Gastroesophageal sphincter (tissue), 3 donors: ENCODE data around the gene RPTOR.

Source experiments
- CTCF ChIP-seq, 4 experiments: fragments of 200-600 bp in 2 of 4; fragments of 450-650 bp in 2 of 4; sonication (generic) in 1 of 4; IDR thresholded peaks; one replicate each; pipeline ENCODE4 v1.5.1; 2017 to 2019; ENCODE audit warnings: antibody characterized with exemption in 4 of 4, mild to moderate bottlenecking in 2 of 4, moderate library complexity in 2 of 4
- EP300 ChIP-seq: sonication (generic); formaldehyde crosslinking; IDR thresholded peaks from one replicate; pipeline ENCODE4 v1.6.1; 2017; ENCODE audit warnings: antibody characterized with exemption, mild to moderate bottlenecking
- POLR2A ChIP-seq, 2 donors: fragments of 450-650 bp; IDR thresholded peaks; one replicate each; pipeline ENCODE4 v1.6.1; 2017; ENCODE audit warnings: antibody characterized with exemption in 2 of 2, mild to moderate bottlenecking in 2 of 2, moderate library complexity in 1 of 2
- POLR2AphosphoS5 ChIP-seq: sonication (generic); formaldehyde crosslinking; IDR thresholded peaks from one replicate; pipeline ENCODE4 v1.6.1; 2017; ENCODE audit warnings: antibody characterized with exemption

GRCh38 chr17:80902963-80903611, 358.4 kb downstream of the RPTOR start:
- TF ChIP-seq CTCF (IDR thresholded peaks at IDR 0.05): no peak
- no peak for TF ChIP-seq POLR2AphosphoS5
- TF ChIP-seq POLR2A (IDR thresholded peaks at IDR 0.05): no peak
- no peak for TF ChIP-seq EP300
